Measurements from ENCODE around the gene PBXIP1. TPM values are rescaled to one million over a fixed set of nuclear protein-coding genes. Genes with fewer than 3 reads are reported as not detected.

Gene PBXIP1
- polyA plus RNA-seq, 3 donors = 23.1 to 31.7 (median 24.0) TPM

DNA sequence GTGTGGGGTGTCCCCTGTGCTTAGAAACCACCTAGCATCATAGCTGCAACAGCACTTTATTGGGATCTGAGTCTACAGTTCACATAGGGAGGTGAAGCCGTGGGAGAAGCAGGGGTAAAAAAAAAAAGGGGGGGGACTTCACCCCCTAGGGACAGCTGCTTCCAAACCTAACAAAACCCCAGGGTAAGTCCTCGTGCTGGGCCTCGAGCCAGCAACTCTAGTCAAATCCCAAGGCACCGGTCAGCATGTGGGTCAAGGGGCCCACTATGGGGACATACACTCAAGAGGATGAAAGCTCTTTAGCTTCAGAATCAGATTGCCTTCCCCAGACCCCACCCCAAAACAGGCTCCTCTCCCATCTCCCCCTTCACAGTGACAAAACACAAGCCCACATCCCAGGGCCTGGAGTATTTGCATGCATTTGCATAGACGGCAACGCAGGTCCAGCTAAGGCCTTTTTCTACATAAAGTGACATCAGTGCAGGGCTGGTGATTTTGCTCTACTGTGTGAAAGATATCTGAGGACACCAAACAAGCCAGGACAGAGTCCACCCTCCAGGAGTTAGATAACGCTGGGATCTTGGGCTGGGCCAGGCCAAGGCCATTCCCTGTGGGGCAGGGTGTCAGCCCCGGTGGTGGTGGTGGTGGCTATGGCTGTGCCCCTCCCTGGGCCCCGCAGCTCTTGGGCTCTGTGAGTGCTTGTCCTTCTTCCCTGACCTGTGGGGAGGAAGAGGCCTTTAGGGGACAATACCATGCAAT lies 11.3 kb downstream of the PBXIP1 start:
- Histone ChIP-seq H3K9ac (ENCODE audit: insufficient read depth, low read length, poor library complexity, severe bottlenecking) (peak overlapping the region; percentile 12), H3K4me3 (replicated peaks in 1 of 3; ENCODE audit: low read depth in 2 of 3, low read length in 3 of 3) (peak overlapping the region in 1 of 3 experiments; percentile 18), H3K27ac (ENCODE audit: low read depth in 1 of 2, low read length in 2 of 2) (peak overlapping the region; percentile 47 to 82), H2AFZ (ENCODE audit: insufficient read depth, low read depth, low read length, poor library complexity, severe bottlenecking) (no peak overlapping the region), H3K4me1 (ENCODE audit: control insufficient read depth in 1 of 2, insufficient read depth in 2 of 2, low read length in 2 of 2) (peaks cover 40 to 48% of the 10 kb centered on the region in 2 donors), H3K27me3 (ENCODE audit: control insufficient read depth in 2 of 2, insufficient read depth in 2 of 2, low read length in 2 of 2) (no peaks in the 10 kb centered on the region), H3K4me2 (replicated peaks; ENCODE audit: extremely low read depth, low read length, poor library complexity, severe bottlenecking) (peak overlapping the region; percentile 48), H3K36me3 (replicated peaks in 1 of 2; ENCODE audit: control insufficient read depth in 1 of 2, insufficient read depth in 2 of 2, low read length in 2 of 2) (peaks cover 31 to 47% of the 10 kb centered on the region in 2 donors), H3K9me3 (replicated peaks in 1 of 2; ENCODE audit: control insufficient read depth in 1 of 2, insufficient read depth in 1 of 2, low read length in 2 of 2) (no peaks in the 10 kb centered on the region), H3K79me2 (ENCODE audit: insufficient read depth, low read length) (no peaks in the 10 kb centered on the region), H4K20me1 (ENCODE audit: insufficient read depth, low read length) (no peaks in the 10 kb centered on the region)
- no peaks in the 10 kb centered on the region for H3K9me3 Mint-ChIP-seq
- peaks cover 33 to 47% of the 10 kb centered on the region in 2 donors for H3K36me3 Mint-ChIP-seq
- TF ChIP-seq, protein P1, sequence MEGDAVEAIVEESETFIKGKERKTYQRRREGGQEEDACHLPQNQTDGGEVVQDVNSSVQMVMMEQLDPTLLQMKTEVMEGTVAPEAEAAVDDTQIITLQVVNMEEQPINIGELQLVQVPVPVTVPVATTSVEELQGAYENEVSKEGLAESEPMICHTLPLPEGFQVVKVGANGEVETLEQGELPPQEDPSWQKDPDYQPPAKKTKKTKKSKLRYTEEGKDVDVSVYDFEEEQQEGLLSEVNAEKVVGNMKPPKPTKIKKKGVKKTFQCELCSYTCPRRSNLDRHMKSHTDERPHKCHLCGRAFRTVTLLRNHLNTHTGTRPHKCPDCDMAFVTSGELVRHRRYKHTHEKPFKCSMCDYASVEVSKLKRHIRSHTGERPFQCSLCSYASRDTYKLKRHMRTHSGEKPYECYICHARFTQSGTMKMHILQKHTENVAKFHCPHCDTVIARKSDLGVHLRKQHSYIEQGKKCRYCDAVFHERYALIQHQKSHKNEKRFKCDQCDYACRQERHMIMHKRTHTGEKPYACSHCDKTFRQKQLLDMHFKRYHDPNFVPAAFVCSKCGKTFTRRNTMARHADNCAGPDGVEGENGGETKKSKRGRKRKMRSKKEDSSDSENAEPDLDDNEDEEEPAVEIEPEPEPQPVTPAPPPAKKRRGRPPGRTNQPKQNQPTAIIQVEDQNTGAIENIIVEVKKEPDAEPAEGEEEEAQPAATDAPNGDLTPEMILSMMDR (IDR thresholded peaks at IDR 0.05) = no peak
- H3K4me1 Mint-ChIP-seq = peaks cover 51% of the 10 kb centered on the region
- no peak overlapping the region for H3K4me3 Mint-ChIP-seq
- DNase-seq = no peak
- H3K27me3 Mint-ChIP-seq (ENCODE audit: low read depth in 3 of 3) = peaks cover 0 to 2% (median 0%) of the 10 kb centered on the region in 3 donors
- 29% methylated on average over 5 of the region's 9 CpGs for WGBS (ENCODE audit: insufficient coverage)
- intact Hi-C loops (cut with micrococcal nuclease) = no loop called here
- H3K27ac Mint-ChIP-seq = peak overlapping the region; percentile 64 to 87 (median 80)

DNA sequence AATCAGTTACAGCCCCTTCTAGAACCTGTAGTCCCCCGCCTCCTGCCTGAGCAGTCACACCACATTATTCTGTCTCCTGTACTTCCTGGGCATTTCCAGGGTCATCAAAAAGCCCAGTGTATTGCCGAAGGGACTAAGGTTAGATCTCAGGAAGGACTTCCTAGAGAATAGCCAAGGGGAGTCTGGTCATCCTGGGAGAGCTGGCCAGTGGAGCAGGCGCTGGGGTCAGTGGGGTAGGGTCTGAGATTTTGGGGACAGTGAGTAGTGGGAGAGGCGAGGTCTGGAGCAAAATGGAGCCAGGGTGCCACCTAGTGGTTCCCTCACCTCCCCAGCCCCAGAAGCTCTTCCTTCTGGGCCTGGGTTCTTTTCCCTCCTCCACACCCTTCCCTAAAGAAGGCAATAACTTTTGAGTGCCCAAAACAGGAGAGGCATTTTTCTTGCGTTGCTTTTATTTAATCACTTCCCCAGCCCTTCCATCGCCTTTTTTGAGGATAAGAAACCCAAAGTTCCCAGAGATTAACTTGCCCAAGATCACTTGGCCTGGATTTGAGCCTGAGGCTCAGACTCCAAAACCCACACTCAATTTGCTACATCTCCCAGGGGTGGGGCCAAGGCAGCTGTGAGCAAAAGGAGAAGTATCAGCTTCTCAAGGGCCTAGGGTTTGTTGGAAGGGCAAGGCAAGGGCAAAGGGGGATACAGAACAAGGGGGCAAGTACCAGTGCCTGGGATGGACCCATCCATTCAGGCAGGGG lies 12.1 kb downstream of the PBXIP1 start:
- Histone ChIP-seq H3K4me2 (replicated peaks; ENCODE audit: extremely low read depth, low read length, poor library complexity, severe bottlenecking) (peak overlapping the region; percentile 48), H3K27me3 (ENCODE audit: control insufficient read depth in 2 of 2, insufficient read depth in 2 of 2, low read length in 2 of 2) (no peaks in the 10 kb centered on the region), H3K27ac (ENCODE audit: low read depth in 1 of 2, low read length in 2 of 2) (peak overlapping the region; percentile 47 to 82), H3K9ac (ENCODE audit: insufficient read depth, low read length, poor library complexity, severe bottlenecking) (peak overlapping the region; percentile 12), H3K9me3 (replicated peaks in 1 of 2; ENCODE audit: control insufficient read depth in 1 of 2, insufficient read depth in 1 of 2, low read length in 2 of 2) (no peaks in the 10 kb centered on the region), H2AFZ (ENCODE audit: insufficient read depth, low read depth, low read length, poor library complexity, severe bottlenecking) (peak overlapping the region; percentile 31), H3K36me3 (replicated peaks in 1 of 2; ENCODE audit: control insufficient read depth in 1 of 2, insufficient read depth in 2 of 2, low read length in 2 of 2) (peaks cover 31 to 43% of the 10 kb centered on the region in 2 donors), H4K20me1 (ENCODE audit: insufficient read depth, low read length) (no peaks in the 10 kb centered on the region), H3K79me2 (ENCODE audit: insufficient read depth, low read length) (no peaks in the 10 kb centered on the region), H3K4me1 (ENCODE audit: control insufficient read depth in 1 of 2, insufficient read depth in 2 of 2, low read length in 2 of 2) (peaks cover 40 to 50% of the 10 kb centered on the region in 2 donors), H3K4me3 (replicated peaks in 1 of 3; ENCODE audit: low read depth in 2 of 3, low read length in 3 of 3) (peak overlapping the region in 1 of 3 experiments; percentile 18)
- Mint-ChIP-seq H3K27me3 (ENCODE audit: low read depth in 3 of 3) (peaks cover 0 to 3% (median 0%) of the 10 kb centered on the region in 3 donors), H3K36me3 (peaks cover 30 to 41% of the 10 kb centered on the region in 2 donors), H3K9me3 (no peaks in the 10 kb centered on the region), H3K4me1 (peaks cover 56% of the 10 kb centered on the region), H3K4me3 (peak overlapping the region; percentile 12 to 16), H3K27ac (peak overlapping the region; percentile 64 to 87 (median 81))
- intact Hi-C loops (cut with micrococcal nuclease) = no loop called here
- TF ChIP-seq, protein P1 (IDR thresholded peaks at IDR 0.05) = peak; percentile 86
- WGBS (ENCODE audit: insufficient coverage) = 15% methylated on average over 4 of the region's 6 CpGs
- peak; percentile 27 to 55 (median 55) for DNase-seq
